Left renal pelvis (tissue), 4 donors: ENCODE measurements around the gene GPC6. TPM values are rescaled to one million over a fixed set of nuclear protein-coding genes. Genes with fewer than 3 reads are reported as not detected.
"Not testable (repeated sequence)": the region's sequence is repeated elsewhere in the genome, so short reads cannot be mapped to it uniquely, and the experiment has no call there.

ENCODE experiments used
- DNase-seq, 4 donors: peaks; one replicate each; pipeline ENCODE4 v3.0.0-alpha.2; 2013; ENCODE audit warnings: low read depth in 4 of 4, low spot score in 3 of 4
- polyA plus RNA-seq, 4 donors: library from polyadenylated mRNA; unstranded; fragments of 120-200 nt; gene quantifications; one replicate each; pipeline ENCODE4 v1.2.1, GENCODE V29; 2013; ENCODE audit not compliant: insufficient read length in 4 of 4

Gene GPC6
- polyA plus RNA-seq, 4 donors = 49.8 to 74.4 (median 65.2) TPM

DNA sequence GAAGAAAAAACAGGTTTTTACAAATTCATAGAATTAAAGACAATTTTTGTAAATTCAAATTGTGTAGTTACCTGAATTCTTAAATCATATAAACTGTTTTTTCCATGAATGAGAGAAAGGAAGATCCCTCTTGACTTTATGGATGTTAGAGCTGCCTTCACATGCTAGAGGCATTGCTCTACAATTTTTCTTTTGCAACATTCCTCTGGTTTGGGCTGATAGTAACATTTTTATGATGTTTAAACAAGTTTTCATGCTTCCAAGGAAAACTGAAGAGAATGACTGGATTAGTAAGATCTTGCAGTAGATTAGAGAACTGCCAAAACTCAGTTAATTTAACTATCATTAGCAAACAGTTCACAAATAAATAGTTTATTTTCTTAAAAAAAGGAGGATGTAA is 250.6 kb downstream of the GPC6 start:
- no peak for DNase-seq

DNA sequence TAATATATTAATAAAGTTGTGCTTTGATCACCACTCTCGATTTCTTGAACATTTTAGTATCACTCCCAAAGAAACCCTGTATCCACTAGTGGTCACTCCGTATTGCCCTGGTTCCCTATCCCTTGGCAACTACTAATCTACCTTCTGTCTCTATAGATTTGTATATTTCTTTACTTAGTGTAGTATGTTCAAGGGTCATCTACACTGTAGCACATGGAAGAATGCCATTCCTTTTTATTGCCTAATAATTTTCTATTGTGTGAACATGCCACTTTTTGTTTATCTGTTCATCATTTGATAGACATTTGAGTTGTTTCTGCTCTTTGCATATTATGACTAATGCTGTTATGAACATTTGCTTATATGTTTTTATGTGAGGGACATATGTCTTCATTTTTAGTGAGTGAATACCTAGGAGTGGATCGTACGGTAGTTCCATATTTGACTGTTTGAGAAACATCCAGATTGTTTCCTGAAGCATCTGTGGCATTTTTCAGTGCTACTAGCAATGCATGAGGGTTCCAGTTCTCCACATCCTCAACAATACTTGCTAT is 254.0 kb downstream of the GPC6 start:
- DNase-seq = no peak

DNA sequence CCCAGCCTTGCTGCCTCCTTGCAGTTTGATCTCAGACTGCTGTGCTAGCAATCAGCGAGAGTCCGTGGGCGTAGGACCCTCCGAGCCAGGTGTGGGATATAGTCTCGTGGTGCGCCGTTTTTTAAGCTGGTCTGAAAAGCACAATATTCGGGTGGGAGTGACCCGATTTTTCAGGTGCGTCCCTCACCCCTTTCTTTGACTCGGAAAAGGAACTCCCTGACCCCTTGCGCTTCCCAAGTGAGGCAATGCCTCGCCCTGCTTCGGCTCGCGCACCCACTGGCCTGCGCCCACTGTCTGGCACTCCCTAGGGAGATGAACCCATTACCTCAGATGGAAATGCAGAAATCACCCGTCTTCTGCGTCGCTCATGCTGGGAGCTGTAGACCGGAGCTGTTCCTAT is 269.5 kb downstream of the GPC6 start:
- DNase-seq = not testable (repeated sequence)

DNA sequence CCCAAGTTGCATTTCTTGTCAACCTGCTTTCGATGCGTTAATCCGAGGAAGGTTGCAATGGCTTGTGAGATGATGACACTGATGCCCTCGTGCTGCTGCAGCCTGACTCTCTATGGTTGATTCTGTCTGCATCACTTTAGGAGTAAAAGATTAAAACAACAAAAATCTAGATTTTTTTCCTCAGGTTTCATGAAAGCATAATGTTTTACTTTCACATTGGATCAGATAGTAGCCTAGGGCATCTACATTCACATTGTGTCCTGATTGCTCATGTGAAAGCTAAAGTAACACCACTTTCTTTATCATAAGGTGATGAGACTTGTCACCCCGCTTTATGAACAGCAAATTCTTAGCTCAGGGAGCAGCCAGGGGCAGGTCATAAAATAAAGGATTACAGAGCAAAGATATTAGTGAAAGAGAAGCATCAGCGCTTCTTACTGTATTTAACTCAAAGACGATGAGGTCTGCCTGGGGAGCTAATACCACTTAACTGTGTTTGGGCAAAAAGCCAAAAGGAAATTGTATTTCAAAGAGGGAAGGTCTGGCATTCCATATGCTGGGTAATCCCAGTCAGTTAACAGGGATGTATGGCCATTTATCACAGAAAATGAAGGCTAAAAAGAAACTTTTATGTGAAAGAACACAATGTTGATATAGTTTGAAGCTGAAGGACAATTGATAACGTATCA is 270.5 kb downstream of the GPC6 start:
- DNase-seq = peak in 1 of 4 donors; percentile 27

DNA sequence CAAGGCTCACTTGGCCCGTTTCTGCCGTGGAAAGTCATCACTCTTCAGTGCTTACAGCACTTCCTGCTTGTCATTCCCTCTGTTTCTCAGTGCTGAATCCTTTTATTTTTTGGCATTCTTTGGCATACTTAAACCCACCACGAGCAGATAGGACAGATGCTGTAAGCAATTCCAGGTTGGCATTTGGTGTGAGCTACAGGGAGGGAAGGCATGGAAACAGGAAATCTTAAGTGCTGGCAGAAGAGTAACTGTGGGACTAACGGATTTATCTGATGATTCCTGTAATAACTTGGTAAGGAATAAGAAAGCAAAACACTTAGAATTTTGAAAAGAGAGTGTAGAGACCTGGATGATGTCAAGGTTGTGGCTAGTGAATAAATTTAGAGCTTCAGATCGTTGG is 273.4 kb downstream of the GPC6 start:
- no peak for DNase-seq

DNA sequence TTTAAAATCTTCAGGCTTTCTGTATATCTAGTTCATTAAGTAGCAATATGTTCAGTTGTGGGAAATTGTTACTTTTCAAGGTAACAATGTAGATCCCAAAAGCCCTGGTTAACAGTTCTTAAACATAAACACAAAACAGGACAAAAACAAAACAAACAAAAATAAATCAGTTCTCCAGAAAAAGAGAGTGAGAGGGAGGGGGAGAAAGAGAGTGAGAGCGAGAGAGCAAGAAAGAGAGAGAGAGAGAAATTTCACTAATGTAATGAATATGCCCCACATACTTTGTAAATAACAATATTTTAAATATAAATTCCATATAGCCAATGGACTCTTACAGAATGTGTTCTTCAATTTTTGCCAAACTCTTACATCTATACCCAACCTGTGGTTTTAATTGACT is 275.5 kb downstream of the GPC6 start:
- no peak for DNase-seq

DNA sequence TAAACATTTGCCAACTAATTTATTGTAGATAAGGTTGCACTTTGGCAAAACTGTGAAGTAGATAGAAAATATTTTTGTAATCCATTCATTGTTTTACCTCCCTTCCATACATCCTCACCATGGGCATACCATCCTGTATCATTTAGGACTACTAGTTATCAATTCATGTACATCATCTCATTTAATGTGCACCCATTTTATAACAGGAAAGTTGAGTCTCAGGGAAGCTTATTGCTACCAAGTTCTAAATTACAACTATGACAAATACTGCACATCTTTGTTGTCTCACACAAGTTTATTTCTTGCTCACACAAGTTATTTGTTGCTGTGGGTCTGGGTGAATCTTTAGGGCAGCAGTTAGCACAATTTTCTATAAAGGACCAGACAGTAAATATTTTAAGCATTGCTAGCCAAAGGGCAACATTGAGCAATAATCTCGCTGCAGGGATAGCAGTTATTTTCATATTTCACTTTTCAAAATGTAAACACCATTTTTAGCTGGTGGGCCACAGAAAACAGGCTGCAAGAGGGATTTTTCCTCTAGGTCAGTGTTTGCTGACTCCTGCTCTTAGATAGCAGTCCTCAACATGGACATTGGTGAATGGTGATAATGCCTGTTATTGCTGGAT is 276.5 kb downstream of the GPC6 start:
- no peak for DNase-seq

DNA sequence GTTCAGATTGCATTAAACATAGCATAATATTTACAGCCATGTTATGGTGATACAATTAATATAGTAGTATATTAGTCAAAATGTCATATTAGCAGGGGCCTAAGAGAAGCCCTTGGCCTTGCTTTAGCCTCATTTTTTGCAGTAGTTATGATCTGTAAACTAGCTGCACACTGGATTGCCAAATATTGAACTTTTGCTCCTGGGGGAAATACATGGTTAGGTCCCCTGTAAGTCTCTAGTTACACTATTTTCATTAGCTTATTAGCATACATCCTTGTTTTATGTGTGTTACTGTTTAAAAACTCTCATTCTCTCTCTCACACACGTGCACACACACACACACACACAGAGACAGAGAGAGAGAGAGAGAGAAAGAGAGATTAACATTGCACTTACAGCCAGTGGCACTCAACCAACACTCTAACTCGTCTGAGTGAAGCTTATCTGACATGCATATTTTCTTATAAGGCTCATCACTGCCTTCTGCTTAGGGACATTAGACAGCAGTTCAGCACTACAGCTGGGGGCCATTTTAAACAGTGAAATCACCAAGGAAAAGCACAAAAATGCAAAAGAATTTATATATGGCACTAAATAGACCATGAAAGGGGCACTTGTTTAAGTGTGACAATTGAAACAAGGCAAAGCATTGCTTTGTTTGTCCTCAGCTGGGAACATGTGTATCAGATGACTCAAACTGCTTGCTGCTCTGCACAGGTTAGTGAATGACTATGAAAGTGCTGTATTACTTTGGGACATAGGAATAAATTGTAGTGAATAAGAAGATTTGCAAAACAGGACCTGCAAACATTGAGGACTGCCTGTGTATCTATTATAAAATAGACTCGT is 278.7 kb downstream of the GPC6 start:
- no peak for DNase-seq

DNA sequence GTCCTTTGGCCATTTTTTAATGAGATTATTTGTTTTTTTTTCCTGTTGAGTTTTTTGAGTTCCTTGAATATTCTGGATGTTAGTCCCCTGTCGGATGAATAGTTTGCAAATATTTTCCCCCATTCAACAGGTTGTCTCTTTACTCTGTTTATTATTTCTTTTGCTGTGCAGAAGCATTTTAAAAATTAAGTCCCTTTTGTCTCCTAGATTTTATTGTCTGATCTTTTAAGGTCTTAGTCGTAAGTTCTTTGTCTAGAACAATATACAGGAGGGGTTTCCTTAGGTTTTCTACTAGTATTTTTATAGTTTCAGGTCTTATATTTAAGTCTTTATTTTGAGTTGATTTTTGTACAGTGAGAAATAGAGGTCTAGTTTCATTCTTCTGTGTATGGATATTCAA is 284.4 kb downstream of the GPC6 start:
- no peak for DNase-seq

DNA sequence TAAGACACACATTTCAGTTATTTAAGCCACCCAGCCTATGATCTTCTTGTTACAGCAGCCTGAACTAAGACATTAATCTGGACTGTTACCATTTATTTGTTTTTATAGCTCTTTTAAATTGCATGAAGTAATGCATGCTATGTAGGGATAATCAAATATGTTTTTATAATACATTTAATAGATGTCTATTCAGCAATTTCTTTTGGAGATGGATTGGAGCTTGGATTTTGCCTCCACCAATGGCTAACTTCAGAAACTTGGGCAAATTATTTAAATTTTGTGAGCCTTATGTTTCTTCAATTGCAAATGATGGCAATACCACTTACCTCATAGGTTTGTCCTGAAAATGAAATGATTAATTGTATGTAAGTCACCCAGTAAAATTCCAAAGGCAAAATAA is 288.7 kb downstream of the GPC6 start:
- no peak for DNase-seq

DNA sequence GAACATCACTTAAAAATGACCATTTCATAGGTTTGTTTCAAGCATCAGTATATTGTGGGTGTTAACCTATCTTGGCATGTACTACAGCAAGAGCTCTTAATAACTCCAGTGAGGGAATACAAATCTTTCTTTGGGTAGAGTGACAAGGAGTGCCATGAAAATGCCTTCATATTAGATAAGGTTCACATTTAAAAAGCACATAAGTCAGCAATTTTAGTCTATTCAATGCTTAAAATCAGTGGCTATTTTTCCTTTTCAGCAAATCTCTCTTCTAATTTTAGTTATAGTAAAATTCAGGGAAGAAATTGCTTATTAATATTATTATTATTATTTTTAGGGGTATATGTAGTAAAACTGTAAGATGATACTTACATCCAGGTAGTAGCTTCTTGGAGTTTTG is 291.1 kb downstream of the GPC6 start:
- no peak for DNase-seq

DNA sequence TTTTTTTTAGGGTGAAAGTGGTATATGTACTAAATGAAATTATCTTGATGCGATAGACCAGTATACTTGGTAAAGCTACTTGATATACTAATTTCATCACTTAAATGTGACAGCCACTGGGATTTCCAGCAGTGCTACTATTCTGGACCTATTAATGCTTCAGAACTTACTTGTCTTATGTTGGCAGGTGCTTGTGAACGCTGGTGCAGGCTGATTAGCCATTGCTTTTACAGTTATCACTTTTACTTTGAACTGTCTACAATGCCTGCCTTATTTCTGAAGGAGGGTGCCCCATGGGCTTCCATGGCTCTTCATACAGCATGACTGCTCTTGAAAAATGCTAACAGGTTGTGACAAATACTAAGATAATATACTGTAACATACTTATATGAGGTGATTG is 294.7 kb downstream of the GPC6 start:
- no peak for DNase-seq

DNA sequence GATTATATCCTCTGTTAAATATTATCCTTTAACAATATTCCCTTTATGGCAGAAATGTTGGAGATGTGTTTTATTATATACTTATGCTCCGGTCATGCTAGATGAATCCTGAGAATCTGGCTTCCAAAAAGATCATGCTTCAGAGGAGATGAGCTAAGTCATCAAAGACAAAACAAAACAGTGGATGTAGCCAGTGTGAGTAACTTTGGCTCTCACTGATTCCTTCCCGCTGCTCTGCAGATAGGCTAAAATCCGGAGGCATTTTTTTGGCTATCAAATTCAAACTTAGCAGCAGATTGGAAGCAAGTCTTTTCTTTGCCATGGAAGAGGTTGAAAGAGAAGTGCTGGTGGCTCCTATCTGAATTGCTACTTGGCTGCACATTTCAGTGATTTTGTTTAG is 295.9 kb downstream of the GPC6 start:
- no peak for DNase-seq

DNA sequence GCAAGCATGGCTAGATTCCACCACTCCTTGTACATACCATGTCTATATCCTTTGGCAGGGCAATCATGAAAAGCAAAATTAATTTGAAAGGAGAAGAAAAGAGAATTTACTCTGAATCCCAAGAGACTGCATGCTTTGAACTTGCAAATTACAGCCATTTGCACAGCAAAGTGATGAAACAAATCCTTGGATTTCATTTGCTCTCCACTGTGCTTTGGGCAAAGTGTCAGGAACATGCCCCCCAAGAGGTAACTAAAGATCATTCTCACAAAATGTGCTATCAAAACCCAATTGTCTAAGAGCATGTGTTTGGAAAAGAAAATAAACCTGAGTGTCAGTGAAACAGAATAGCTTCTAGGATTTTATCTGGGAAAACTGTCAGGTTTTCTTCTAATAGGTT is 298.5 kb downstream of the GPC6 start:
- DNase-seq = no peak

DNA sequence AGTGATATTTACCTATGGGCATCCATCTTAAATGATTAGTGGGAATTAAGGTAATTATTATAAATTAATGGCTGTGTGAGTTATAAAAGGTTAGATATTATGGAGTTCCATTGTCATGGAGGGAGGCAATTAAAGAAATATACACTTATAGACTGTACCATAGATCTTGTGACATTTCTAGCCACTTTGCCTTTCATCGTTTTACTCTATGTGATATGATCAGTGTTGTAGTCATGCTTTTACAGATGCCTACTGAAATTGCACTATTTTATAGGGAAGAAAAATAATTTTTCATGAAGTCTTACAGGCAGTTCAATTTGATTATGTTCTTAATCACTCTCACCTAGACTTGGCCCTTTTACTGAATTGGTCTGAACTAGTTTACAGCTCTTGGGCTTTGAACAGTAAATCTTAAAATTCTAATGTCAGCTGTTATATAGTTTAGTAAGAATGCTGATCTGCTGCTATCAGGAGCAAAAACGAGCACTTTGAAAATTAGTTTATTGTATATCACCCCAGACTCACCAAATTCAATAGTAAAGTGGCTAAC is 301.2 kb downstream of the GPC6 start:
- no peak for DNase-seq

DNA sequence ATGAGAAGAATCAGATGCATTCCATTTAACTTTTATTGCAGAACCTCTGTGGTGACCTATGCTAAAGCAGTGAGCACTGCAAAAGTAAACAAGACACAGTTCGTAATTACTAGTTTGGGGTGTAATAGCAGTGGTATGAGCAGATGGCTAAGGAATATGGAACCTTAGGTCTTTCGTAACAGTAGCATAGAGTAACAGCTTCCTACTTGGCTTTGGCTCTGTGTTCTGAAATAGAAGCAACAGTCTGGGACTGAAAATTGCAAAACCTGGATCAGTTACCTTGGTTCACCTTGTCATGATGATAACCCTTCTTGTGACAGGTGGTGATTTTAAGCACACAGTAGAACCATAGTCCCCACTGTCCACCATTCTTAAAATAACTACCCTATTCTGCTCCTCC is 303.4 kb downstream of the GPC6 start:
- DNase-seq = no peak

DNA sequence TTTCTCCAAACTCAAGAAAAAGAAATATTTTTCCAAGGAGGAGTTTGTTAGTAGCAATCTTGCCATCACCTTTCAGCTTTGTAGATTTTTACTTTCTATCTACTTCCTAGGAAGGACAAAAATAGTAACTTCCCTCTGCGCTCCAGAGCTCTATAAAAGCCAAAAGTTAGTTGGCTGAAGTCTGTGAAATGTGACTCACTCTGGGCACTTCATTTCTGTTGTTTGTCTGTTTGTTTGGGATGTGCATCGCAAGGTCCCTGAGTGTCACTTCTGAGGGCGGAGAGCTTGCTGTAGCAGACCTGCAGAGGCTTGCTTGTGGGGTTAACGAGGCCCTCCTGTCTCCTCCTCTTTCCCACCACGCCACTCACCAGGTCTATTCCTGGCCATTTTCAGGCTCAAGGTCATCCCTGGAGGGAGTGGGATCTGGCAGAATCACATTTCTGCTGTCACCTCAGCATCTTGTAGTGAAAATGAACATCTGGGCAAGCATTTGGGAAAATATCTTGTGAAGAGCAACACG is 307.6 kb downstream of the GPC6 start:
- DNase-seq = no peak

DNA sequence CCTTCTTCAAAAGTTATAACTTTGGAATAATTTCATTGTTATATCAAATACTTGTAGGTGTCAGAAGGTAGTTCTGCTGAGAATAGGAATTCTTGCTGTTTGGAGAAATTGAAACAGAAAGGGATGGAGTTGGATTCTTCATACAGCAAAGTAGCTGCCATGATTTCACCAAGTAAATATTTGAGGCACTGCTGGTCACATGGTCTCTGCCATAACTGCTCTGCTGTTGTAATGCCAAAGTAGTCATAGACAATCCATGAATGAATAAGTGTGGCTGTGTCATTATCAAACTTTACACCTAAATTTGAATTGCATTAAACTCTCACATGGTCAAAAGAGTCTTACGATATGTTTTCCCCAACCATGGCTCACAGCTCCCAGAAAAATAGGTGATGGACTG is 308.6 kb downstream of the GPC6 start:
- DNase-seq = no peak

DNA sequence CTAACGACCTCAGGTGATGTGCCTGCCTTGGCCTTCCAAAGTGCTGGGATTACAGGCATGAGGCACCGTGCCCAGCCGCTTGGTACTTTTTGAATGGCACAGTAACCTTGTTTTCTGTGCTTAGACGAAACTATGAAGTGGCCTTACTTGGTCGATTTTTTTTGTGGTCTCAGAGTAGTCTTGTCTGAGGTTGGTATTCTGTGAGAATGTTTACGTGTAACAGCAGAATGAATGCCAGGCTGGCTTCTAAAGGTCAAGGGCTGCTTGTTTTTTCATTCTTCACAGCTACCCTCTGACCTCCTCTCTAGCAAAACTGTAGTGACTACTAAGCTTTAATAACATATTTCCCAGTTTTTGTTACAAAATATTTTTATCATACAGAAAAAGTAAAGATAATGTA is 313.3 kb downstream of the GPC6 start:
- no peak for DNase-seq

DNA sequence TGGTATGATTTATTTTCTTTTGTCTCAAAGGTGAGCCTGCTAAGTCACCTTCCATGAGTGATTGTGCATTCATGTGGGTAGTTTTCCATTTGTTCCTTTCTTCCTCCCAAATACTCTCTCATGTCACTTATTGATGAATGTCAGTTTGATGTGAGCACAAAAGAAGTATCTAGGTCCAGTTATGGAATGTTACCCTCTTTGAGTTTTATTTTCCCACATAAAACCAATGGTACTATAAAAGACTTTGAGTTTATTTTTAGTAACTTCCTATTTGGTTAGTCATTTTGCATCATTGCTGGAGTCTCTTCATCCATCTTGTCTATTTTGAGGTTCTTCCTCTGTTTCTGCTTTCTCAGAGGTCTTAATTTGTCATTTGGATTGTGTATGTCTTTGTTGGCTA is 321.3 kb downstream of the GPC6 start:
- no peak for DNase-seq
